Smooth muscle cell (in vitro differentiated cells): ENCODE data around the gene MEG3. TPM values are rescaled to one million over a fixed set of nuclear protein-coding genes. Genes with fewer than 3 reads are reported as not detected.

Experiments used
- DNase-seq: peaks from one replicate; lab custom pipeline; 2025; ENCODE audit not compliant: unreplicated experiment; lab: John Stamatoyannopoulos, UW
- H2AFZ ChIP-seq: fragments of 200-600 bp; sonication (generic); 2 replicates; pipeline ENCODE4 v1.6.0; 2016; ENCODE audit warnings: antibody characterized with exemption, low read depth, mild to moderate bottlenecking
- H3F3A ChIP-seq: fragments of 200-600 bp; sonication (generic); 2 replicates; pipeline ENCODE4 v1.6.0; 2017; ENCODE audit warnings: antibody characterized with exemption, low read depth
- H3K27ac ChIP-seq: fragments of 200-600 bp; sonication (generic); 2 replicates; pipeline ENCODE4 v1.5.1; 2016; ENCODE audit warnings: low read depth, mild to moderate bottlenecking
- H3K27me3 ChIP-seq: fragments of 200-600 bp; sonication (generic); 2 replicates; pipeline ENCODE4 v1.6.1; 2016; ENCODE audit warnings: low read depth, mild to moderate bottlenecking
- H3K36me3 ChIP-seq: fragments of 200-600 bp; sonication (generic); 2 replicates; pipeline ENCODE4 v1.5.1; 2016; ENCODE audit warnings: low read depth
- H3K4me1 ChIP-seq: fragments of 200-600 bp; sonication (generic); 2 replicates; pipeline ENCODE4 v1.5.1; 2016; ENCODE audit warnings: low read depth
- H3K4me2 ChIP-seq: fragments of 200-600 bp; sonication (generic); 2 replicates; pipeline ENCODE4 v1.6.0; 2016; ENCODE audit warnings: mild to moderate bottlenecking
- H3K4me3 ChIP-seq: fragments of 200-600 bp; sonication (generic); 2 replicates; pipeline ENCODE4 v1.5.1; 2016; ENCODE audit warnings: mild to moderate bottlenecking
- H3K79me2 ChIP-seq: fragments of 200-600 bp; sonication (generic); 2 replicates; pipeline ENCODE4 v1.6.0; 2016; ENCODE audit warnings: low read depth, mild to moderate bottlenecking
- H3K9ac ChIP-seq: fragments of 200-600 bp; sonication (generic); 2 replicates; pipeline ENCODE4 v1.6.0; 2016; ENCODE audit warnings: low read depth
- H3K9me3 ChIP-seq: fragments of 200-600 bp; sonication (generic); replicated peaks from 2 replicates; pipeline ENCODE4 v1.5.1; 2016; ENCODE audit warnings: low read depth
- H4K20me1 ChIP-seq: fragments of 200-600 bp; sonication (generic); 2 replicates; pipeline ENCODE4 v1.6.0; 2016; ENCODE audit warnings: low read depth
- CTCF ChIP-seq: fragments of 200-600 bp; sonication (generic); IDR thresholded peaks from 2 replicates; pipeline ENCODE4 v1.5.1; 2017; ENCODE audit warnings: borderline replicate concordance, mild to moderate bottlenecking, antibody characterized with exemption; ENCODE audit not compliant: insufficient read depth, poor library complexity, severe bottlenecking
- WGBS: methylation state at CpG from one replicate; pipeline ENCODE4 v1.1.7; 2016; ENCODE audit warnings: low lambda C conversion rate; 5-methylcytosine and 5-hydroxymethylcytosine counted together
- polyA plus RNA-seq: library from polyadenylated mRNA; unstranded; fragments of >200 nt; fragmentation: Nextera tagmentation; extraction: Ambion mirVana; gene quantifications from 2 replicates; pipeline ENCODE4 v1.2.1, GENCODE V29; 2016
- total RNA-seq: library from RNA; depleted of rRNA; stranded (reverse); fragments of >200 nt; gene quantifications from 2 replicates; pipeline ENCODE4 v1.2.3, GENCODE V29; 2014

The MEG3 gene
- total and polyA plus RNA-seq, 2 experiments from 2014 or later: not detected

- WGBS: 95% methylated on average over 49 of the region's 49 CpGs
- Histone ChIP-seq H4K20me1 (no peaks in the 10 kb centered on the region), H3K9ac (no peak overlapping the region), H3K79me2 (no peaks in the 10 kb centered on the region), H3K4me1 (peaks cover 18% of the 10 kb centered on the region), H3F3A (no peaks in the 10 kb centered on the region), H3K36me3 (no peaks in the 10 kb centered on the region), H3K4me2 (no peak overlapping the region), H3K9me3 (no peaks in the 10 kb centered on the region), H3K4me3 (no peak overlapping the region), H2AFZ (no peak overlapping the region), H3K27ac (no peak overlapping the region), H3K27me3 (no peaks in the 10 kb centered on the region)
- TF ChIP-seq CTCF: no peak
- DNase-seq: no peak
Observed at GRCh38 chr14:100882026-100882967, 56.4 kb downstream of the MEG3 start.

- Histone ChIP-seq H3K27ac (no peak overlapping the region), H3K79me2 (no peaks in the 10 kb centered on the region), H3K36me3 (no peaks in the 10 kb centered on the region), H3K9me3 (no peaks in the 10 kb centered on the region), H3K27me3 (no peaks in the 10 kb centered on the region), H3F3A (peaks cover 5% of the 10 kb centered on the region), H3K4me1 (peaks cover 27% of the 10 kb centered on the region), H3K9ac (no peak overlapping the region), H4K20me1 (no peaks in the 10 kb centered on the region), H2AFZ (no peak overlapping the region), H3K4me2 (no peak overlapping the region), H3K4me3 (no peak overlapping the region)
- no peak for DNase-seq
- 98% methylated on average over 46 of the region's 46 CpGs for WGBS
- no peak for TF ChIP-seq CTCF
Observed at GRCh38 chr14:100882991-100883788, 57.3 kb downstream of the MEG3 start.

GRCh38 chr14:100883789-100884101, 57.8 kb downstream of the MEG3 start:
- no peak for DNase-seq
- peaks cover 10% of the 10 kb centered on the region for H3F3A ChIP-seq
- H2AFZ ChIP-seq: no peak overlapping the region
- H3K27me3 ChIP-seq: no peaks in the 10 kb centered on the region
- H3K79me2 ChIP-seq: no peaks in the 10 kb centered on the region
- H3K4me3 ChIP-seq: no peak overlapping the region
- H3K4me1 ChIP-seq: peaks cover 32% of the 10 kb centered on the region
- no peak overlapping the region for H3K27ac ChIP-seq
- H3K9ac ChIP-seq: no peak overlapping the region
- TF ChIP-seq CTCF: no peak
- no peaks in the 10 kb centered on the region for H4K20me1 ChIP-seq
- no peak overlapping the region for H3K4me2 ChIP-seq
- no peaks in the 10 kb centered on the region for H3K9me3 ChIP-seq
- 97% methylated on average over 11 of the region's 11 CpGs for WGBS
- no peaks in the 10 kb centered on the region for H3K36me3 ChIP-seq
